Fibroblast of pulmonary artery (primary cell): ENCODE results near the gene CNOT2.

Experiments
- DNase-seq: peaks from one replicate; pipeline ENCODE4 v3.0.0-alpha.2; 2010; ENCODE audit warnings: low read depth
- H3K4me3 ChIP-seq: replicated peaks from 2 replicates; pipeline ENCODE4 v1.5.1; 2011; ENCODE audit warnings: low read depth, mild to moderate bottlenecking, control low read depth, low read length, moderate library complexity
- TF ChIP-seq, protein P1 (sequence below): IDR thresholded peaks from 2 replicates; pipeline ENCODE4 v1.5.1; 2011; ENCODE audit warnings: mild to moderate bottlenecking, control low read depth, low read length, inconsistent platforms; ENCODE audit errors: missing control alignments

Gene CNOT2

DNA sequence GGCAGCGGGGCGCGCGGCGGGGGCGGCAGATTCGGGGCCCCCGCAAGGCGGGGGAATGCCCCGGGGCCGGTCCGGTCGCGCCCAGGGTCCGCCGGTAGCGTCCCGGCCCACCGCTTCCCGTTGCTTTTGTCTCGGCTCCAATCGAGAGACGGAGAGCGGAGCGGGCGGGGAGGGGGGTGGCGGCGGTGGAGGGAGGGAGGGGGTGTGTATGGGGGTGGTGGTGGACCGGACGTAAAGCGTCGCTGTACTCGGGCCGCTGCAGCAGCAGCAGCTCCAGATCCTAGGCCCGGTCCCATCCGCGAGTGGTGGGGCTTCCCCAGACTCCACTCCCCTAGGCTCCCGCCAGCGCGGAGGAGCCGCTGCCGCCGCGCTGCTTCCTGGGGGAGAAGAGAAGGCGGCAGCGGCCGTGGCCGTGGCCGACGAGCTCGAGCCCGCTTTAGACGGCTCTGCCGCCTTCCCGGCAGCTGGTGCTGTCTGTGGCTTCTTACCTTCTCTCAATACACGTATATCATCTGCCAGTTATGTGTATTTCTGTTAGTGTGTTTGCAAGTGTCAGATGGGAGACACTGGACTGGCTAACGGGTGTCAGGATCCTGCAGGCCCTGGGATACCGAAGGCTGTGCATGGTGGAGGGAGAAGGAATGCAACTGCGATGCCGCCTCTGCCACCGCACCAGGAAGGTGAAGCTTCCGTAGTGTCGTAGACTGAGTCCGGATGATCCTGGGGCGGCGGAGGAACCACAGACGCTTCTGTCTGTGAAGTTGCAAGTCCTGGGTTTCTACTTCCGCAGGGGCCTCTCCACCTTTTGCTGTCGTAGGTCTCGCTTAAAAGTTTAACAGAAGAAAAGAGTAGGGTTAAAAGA is 508 bp downstream of the CNOT2 start:
- peak; percentile 66 for DNase-seq
- H3K4me3 ChIP-seq = peak overlapping the region; percentile 88
- TF ChIP-seq, protein P1, sequence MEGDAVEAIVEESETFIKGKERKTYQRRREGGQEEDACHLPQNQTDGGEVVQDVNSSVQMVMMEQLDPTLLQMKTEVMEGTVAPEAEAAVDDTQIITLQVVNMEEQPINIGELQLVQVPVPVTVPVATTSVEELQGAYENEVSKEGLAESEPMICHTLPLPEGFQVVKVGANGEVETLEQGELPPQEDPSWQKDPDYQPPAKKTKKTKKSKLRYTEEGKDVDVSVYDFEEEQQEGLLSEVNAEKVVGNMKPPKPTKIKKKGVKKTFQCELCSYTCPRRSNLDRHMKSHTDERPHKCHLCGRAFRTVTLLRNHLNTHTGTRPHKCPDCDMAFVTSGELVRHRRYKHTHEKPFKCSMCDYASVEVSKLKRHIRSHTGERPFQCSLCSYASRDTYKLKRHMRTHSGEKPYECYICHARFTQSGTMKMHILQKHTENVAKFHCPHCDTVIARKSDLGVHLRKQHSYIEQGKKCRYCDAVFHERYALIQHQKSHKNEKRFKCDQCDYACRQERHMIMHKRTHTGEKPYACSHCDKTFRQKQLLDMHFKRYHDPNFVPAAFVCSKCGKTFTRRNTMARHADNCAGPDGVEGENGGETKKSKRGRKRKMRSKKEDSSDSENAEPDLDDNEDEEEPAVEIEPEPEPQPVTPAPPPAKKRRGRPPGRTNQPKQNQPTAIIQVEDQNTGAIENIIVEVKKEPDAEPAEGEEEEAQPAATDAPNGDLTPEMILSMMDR = no peak

DNA sequence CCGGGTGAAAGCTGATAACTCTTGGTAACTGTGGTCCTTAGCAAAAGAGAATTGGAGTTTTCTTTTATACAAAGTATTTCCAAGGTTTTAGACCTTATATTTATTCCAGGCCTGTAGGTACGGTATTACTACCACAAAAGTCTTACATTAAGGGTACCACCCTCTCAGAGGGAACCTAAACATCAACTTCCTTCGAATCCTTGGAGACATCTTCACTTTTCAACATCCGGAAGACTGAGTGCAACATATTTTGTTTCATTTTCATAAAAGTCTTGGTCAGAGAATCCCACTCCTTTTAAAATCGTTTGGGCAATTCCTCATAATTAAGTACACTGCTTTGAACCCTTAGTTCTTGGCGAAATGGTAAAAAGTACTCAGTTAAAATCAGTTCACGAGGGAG is 1.2 kb downstream of the CNOT2 start:
- TF ChIP-seq, protein P1 = no peak
- no peak for DNase-seq

DNA sequence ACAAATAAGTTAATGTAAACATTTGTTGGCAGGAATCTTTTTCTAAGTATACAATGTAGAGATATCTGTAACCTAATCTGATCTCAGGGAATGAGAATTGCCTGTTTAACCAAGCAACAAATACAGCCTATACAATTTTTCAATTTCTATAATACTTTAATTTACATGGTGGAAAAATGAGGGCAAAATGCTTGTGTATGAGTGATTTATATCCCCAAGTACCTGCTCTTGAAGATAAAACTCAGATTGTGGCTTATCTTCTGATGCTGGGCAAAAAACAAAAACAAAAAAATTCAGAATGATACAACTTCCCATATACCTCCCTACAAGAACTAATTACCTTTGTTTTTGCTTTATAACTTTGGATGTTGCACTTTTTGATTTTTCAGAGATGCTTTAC is 2.2 kb downstream of the CNOT2 start:
- TF ChIP-seq, protein P1 = no peak

More for the DNA sequence above, 1.2 kb downstream of the CNOT2 start:
- peak overlapping the region; percentile 88 for H3K4me3 ChIP-seq

DNA sequence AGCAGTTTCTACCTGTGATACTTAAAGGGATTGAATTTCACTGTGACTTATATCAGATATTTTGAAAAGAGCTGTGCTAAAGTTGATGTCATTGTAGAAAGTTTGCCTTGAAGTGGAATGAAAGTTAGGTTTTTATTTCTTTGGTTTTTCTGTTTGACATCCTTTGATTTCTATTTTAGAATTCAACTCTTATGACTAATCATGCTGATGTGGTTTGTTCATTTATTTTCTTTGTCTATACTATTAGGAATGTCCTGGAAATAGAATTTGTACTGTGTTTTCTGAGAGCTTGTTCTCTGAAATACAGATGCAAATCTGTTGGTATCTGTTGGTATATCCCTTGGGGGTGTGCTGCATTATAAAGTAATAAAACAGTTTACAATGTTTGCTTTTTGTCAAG is 3.3 kb downstream of the CNOT2 start:
- TF ChIP-seq, protein P1 = no peak
- DNase-seq = no peak
- no peak overlapping the region for H3K4me3 ChIP-seq

More for the DNA sequence above, 2.2 kb downstream of the CNOT2 start:
- DNase-seq = no peak
- H3K4me3 ChIP-seq = peak overlapping the region; percentile 1

DNA sequence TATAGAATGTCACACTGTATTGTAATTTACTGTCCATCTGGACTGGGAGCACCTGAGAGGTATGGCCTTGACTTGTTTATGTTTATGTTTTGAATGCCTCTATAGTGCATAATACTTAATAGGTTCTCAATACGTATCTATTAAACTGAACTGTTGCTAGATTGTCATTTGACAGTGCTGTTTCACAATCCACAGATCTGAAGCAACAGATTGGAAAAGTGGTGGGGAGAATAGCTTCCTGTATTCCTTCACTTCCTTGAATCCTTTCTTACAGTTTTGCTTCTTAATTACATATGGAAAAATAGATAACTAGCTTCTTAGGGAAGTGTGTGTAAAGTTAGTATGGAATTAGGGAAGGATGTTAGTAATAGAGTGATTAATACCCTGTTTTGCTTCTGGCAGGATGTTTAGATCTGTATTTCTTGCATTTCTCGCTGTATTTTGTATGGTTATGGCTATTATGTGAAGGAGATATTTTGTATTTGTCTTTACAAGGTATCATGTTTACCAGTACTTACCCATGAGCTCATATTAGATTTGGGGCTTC is 4.5 kb downstream of the CNOT2 start:
- no peak for DNase-seq
- TF ChIP-seq, protein P1 = no peak
- no peak overlapping the region for H3K4me3 ChIP-seq

DNA sequence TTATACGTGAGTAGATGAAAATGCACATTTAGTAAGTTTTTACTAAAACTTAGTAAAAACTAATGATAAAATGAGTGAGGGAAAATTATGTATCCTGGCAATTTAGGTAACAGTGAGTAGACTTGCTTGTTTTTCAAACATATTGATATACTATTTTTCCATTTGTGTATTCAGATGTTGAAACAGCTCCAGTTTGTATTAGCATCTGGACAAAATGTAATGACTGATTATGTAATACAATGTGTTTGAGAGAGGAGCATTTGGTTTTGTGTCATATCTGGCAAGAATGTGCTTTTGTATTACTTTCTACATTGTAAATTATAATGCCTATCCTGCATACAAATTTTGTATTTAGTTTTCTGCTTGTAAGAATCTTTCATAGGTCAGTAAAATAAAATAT is 5.6 kb downstream of the CNOT2 start:
- TF ChIP-seq, protein P1 = no peak
- no peak overlapping the region for H3K4me3 ChIP-seq
- DNase-seq = peak; percentile 27
